ENCODE data around the gene ITM2C.

ITM2C gene

GRCh38 chr2:230893841-230894781 lies 29.4 kb downstream of the ITM2C start:
- no peak for DNase-seq

DNA sequence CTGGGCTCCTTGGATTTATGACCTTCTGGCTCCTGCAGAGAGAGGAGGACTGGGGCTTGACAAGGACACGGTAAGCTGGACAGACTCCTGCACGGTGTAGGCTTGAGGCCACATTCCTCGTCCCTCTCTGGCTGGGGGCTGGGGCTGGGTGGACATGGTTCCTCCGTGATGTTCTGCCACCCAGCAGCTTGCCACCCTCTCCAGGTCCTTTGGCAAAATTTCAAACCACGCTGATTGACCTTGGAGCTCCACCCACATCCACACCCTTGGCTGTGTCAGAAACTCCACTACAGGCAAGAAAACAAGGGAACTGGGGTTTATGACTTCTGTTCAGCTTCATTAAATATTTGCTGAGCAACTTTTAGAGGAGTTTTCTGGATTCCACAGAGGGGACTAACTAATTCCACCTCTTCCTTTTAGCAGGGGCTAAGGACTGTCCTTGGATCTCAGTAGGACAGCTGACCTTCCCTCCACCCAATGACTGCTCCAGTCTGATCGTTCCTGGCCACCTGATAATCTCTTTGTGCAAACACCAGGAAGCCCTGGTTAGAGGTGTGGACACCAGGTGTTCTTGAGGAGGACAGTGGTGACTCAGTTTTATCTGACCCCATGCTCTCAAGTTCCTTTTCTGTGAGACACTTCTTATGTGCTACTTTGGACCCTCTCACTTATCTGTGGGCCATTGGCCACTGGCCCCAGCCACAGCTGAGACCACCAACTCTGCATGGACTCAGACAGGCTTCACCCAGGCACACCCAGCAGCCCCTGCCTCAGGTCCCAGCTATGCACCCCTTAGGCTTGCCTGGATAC lies 31.0 kb downstream of the ITM2C start:
- no peak for DNase-seq

- no peak for DNase-seq
Observed at GRCh38 chr2:230896346-230897115, 31.8 kb downstream of the ITM2C start.

- no peak for DNase-seq
Observed at GRCh38 chr2:230898016-230898712, 33.4 kb downstream of the ITM2C start.

- no peak for DNase-seq
Observed at GRCh38 chr2:230898713-230899091, 34.0 kb downstream of the ITM2C start.

DNA sequence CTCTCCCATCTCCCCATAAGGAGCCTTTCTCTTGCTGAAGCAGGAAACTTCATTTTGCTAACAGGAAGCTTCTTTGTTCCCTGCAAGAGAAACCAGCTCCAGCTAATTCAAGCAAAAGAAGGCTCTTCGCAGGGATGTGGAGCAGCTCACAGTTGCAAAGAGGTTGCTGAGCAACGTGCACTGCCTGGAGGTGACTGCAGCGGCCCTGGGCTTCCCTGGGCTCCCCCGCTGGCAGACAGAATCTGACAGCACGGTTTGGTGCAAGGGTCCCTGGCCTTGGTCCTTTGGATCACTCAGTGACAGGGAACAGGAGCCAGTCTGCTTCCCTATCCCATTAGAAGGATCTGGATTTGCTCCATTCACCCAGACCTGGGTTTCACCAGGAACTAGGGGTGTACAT lies 34.5 kb downstream of the ITM2C start:
- no peak for DNase-seq

DNA sequence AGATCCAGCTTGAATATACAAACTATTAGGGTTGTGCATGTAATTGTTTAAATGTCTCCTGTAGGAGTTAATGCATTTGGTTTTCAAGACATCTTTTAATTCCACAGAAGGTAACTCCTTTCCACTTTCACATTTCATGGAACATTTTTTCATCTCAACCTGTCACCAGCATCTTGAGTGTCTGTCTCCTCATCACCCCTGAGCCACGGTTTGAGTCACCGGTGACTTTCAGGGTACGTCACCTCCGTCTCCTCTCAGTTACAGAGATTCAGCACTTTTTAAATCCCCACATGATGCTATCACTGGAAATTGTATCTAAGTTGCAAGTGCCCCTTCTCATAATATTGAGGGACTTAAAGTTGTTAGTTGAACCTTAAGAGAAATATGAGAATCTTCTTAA lies 35.0 kb downstream of the ITM2C start:
- no peak for DNase-seq

DNA sequence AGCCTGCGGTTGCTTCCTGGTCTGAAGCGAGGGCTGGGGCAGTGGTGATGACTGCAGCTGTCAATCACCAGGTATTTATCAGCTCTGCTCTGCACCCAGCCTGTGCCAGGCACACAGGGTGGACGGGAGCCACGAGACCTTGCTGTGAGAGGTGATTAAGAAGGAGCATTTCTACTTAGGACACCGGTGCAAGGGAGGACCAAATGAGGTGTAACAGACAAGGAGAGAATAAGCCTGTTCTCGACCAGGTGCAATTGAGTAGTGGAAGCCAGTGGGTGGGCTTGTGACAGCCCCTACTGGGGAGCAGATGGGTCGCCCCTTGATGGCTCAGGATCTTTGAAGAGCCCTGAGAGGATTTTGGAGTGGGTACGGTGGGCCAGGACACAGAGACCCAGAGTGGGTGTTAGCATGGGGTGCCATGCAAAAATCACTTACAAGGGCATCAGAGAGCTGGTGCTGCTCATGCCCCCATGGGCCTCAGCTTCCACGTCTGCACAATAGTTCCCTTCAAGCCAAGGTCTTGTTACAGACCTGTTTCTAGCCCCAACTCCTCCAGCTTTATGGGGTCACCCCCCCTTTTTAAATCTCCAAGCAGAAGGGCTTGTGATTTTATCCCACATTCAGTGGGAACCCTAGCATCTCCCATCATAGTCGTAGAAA lies 35.7 kb downstream of the ITM2C start:
- no peak for DNase-seq

DNA sequence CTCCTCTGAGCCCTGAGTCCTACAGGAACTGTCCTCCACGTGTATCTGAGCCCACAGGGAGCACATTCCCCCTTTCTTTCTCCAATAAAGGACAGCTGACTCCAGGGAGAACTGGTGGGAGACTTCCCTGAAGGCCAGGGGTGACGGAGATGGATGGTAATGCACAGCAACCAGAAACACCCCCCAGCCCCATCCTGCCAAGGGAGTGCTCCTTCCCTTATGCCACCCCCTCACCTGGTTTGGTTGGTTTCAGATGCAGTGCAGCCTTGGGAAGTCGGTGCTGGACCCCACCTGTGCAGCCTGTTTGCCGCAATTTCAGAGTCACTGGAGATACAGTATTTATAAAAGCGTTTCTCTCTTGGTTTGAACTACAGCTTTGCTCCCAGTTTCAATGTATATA lies 36.3 kb downstream of the ITM2C start:
- no peak for DNase-seq

GRCh38 chr2:230902180-230902899 lies 37.6 kb downstream of the ITM2C start:
- no peak for DNase-seq

DNA sequence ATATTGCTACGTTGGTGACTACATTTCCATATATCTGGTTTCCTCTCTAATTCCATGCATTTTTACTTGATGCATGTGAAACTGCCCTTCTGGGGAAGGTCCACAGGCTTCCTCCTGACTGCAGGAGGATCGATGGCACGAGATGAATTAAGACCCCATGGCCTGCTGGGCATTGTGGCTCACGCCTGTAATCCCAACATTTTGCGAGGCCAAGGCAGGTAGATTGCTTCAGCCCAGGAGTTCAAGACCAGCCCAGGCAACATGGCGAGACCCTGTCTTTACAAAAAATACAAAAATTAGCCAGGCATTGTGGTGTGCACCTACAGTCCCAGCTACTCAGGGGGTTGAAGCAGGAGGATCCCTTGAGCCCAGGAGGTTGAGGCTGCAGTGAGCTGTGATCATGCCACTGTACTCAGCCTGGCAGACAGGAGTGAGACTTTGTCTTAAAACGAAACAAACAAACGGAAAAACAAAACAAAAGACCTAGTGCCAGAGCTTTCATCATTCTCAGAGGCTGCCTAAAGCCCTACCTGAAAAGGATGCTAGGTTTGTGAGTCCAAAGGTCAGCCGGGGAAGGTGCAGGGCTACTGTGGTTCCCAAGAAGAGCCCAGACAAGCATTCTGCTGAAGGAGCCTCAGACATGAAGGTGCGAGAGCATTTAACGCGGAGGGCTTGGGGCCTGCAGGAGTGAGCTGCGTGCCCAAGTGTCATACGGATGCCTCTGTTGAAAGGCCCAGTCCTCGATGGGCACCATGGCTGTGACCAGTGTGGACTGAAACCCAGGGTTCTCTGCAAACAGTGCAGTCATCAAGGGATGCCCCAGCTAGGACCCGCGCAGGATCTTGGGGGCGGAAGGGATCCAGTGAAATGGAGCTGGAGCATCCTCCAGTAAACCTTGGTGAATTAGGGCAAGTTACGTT lies 38.7 kb downstream of the ITM2C start:
- no peak for DNase-seq

- DNase-seq = no peak
Observed at GRCh38 chr2:230904856-230905447, 40.2 kb downstream of the ITM2C start.

DNA sequence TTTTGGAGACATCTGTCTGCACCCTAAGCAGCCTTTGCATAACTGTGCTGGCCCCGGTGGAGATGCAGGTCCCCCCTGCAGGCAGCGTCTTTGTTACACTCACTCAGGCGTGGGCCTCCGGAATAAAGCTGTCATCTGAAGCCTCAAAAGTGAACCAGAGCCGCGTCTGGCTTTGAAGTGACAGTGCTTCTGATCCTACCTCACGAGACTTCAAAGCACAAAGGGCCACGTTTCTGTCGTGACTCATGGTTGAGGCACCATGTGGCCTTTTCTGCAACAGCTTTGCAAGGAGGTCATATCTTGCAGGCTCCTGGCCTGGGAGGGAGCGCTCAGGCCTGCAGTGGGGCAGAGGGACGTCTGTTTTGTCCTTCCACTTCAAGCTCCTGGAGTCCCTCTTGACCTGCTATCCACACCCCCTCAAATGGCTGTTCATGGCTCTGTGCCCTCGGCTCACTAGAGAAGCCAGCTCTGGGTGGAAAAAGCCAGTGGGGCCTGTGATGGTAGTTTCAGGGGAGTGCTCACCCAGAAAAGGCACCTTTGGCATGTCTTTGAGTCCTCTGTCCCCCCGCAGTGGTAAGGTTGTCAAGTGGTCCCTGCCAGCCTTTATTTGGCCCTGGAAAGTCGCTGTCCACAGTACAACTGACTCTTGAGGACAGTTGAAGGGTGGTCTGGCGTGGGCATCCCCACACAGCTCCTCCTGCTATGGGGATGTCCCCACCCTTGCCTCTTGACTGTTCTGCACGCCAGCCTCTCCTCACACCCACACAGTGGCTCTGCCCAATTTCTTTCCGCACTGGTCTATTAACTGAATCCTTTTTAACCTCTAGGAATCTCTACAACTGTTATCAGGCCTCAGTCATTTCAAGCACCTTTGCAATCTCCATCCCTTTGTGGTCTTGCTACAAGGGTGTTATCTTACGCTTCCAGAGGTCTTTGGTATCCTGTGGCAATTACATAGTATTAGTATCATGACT lies 41.0 kb downstream of the ITM2C start:
- no peak for DNase-seq

DNA sequence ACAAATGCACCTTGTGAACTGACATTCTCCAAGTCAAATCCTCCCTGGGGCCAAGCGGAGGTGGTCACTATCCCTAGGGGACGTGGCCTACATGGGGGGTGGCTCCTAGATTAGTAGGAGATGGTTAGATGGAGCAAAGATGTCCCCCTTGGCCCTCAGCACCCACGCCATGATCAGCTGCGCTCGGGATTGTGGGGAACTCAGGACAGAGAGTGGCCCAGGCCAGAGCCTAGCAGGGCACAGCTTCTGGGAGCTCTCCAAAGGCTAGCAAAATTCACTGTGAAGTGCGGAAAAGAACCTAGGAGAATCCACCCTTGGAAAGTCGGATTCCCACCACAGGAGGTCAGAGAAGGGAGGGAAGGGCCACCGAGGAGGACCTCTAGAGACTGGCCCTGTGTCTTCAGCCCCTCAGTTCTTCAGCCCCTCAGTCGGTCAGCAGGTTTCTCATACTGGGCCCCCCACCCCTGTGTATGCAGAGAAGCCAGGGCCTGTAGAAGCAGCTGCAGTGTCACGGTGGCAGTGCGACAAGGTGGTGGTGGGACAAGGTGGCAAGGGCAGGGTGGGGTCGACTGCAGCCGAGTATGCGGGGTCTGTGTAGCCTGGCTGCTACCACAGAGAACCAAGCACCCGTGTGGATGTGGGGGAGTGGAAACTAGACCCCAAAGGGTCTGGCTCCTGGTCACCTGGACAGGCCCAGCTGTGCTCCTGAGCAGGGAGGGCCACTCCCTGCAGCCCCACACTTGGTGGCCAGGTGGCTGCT lies 41.9 kb downstream of the ITM2C start:
- no peak for DNase-seq

DNA sequence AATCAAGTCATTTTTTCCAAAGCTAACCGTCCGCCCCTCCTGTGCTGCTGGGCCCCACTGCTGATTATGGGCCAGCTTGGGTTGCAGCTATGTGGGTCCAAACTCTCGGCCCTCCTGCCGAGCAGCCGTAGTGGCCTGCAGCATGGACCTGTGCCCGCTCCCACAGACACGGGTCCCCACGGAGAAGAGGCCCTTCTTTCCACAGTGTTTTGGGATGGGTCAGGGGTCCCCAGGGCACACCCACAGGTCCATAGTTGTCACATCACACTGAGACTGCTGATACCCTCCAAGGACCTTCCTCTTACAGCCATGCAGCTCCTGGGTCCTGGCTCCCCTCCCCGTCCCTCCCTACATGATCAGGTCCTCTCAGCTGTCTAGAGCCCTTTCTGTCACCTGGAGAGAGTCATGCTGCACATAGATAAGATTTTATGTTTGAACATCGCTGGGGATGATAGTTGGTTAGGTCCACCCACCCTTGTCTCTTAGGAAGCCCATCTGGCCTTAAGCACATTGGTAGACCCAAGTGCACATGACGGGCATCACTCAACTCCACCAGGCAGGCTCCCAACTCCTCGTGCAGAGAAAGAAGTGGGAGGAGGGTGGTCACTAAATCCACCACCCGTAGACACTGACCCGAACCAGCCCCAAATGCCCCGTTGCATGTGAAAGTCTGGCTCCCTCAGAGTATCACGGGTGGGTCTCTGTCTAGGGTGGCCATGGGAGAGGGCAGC lies 42.8 kb downstream of the ITM2C start:
- DNase-seq = no peak

GRCh38 chr2:230908092-230908594 lies 43.4 kb downstream of the ITM2C start:
- no peak for DNase-seq

Data from NCI-H1436 treated with DMSO at 0.1 percent for 48 hours (cell line).